ENCODE measurements around the gene GPR151.

DNA sequence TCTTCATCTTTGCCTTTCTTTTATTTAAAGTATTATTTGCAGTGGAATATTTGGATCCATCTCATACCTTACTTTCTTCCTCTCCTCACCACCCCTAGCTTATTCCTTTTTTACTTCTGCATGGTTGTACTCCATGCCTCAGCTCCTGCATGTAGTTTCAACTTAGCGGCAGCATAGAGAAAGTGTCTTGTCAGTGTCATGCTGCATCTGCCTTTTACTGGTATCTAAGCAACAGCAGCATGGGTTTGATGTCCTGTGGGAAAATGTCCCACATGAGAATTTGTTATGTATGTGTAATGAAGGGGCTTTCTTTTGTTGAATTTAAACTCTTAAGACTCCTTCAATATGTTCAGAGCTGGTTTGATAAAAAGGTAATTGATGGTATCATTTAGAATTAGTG is 48.2 kb downstream of the GPR151 start:
- TF ChIP-seq CTCF (IDR thresholded peaks at IDR 0.05; ENCODE audit: low read depth, low read length, poor library complexity, severe bottlenecking) (no peak), EZH2phosphoT487 (IDR thresholded peaks at IDR 0.05; ENCODE audit: borderline replicate concordance, low read length) (no peak)

Data from DOHH2 (cell line).